CD4-positive, alpha-beta T cell (primary cell): ENCODE data around the gene PXDN. TPM values are rescaled to one million over a fixed set of nuclear protein-coding genes. Genes with fewer than 3 reads are reported as not detected.

ENCODE experiments used
- ATAC-seq: fragments of 200-7000 bp; cut with Tn5 transposase; one replicate; pipeline ENCODE4 v1.10.0; 2022; ENCODE audit warnings: mild to moderate bottlenecking; ENCODE audit not compliant: poor library complexity
- CTCF ChIA-PET: fragments of 350-600 bp; sonication (Branson Sonifier 250); formaldehyde crosslinking; loops from one replicate; lab custom pipeline; 2021; ENCODE audit warnings: antibody characterized with exemption, inconsistent platforms; lab: Charles Lee
- POLR2A ChIA-PET: fragments of 350-600 bp; sonication (Branson Sonifier 250); formaldehyde crosslinking; loops from one replicate; lab custom pipeline; 2021; ENCODE audit warnings: antibody characterized with exemption, inconsistent platforms; lab: Charles Lee
- DNase-seq, 14 experiments: peaks; one replicate each; pipeline ENCODE4 v3.0.0-alpha.2; 2013 to 2020; ENCODE audit warnings: mixed read lengths in 2 of 14
- H3K27ac ChIP-seq, 2 donors: one replicate each; pipeline versions ENCODE4 v1.5.1 to v1.7.0; 2013; ENCODE audit warnings: low read length in 2 of 2, low read depth in 1 of 2, mild to moderate bottlenecking in 1 of 2
- H3K27me3 ChIP-seq, 2 experiments: 1 replicate in 1 of 2; 2 replicates in 1 of 2; pipeline versions ENCODE4 v1.6.1 to v1.7.0; 2013; ENCODE audit warnings: low read length in 2 of 2, control low read depth in 1 of 2, mild to moderate bottlenecking in 1 of 2, moderate library complexity in 1 of 2; ENCODE audit not compliant: insufficient read depth in 2 of 2, control insufficient read depth in 1 of 2
- H3K36me3 ChIP-seq: one replicate; pipeline ENCODE4 v1.6.1; 2013; ENCODE audit warnings: low read length, control low read depth; ENCODE audit not compliant: insufficient read depth
- H3K4me1 ChIP-seq: one replicate; pipeline ENCODE4 v1.6.1; 2013; ENCODE audit warnings: low read length, control low read depth; ENCODE audit not compliant: insufficient read depth
- H3K4me3 ChIP-seq: one replicate; pipeline ENCODE4 v1.5.1; 2013; ENCODE audit warnings: mild to moderate bottlenecking, low read length, moderate library complexity
- H3K9me3 ChIP-seq, 2 experiments: 1 replicate in 1 of 2; 2 replicates in 1 of 2; pipeline versions ENCODE4 v1.6.1 to v1.7.0; 2013; ENCODE audit warnings: low read length in 2 of 2, mild to moderate bottlenecking in 2 of 2, control low read depth in 1 of 2, moderate library complexity in 1 of 2; ENCODE audit not compliant: control insufficient read depth in 1 of 2, insufficient read depth in 1 of 2
- H3K27ac Mint-ChIP-seq: one replicate; pipeline ENCODE4 v1.8.0; 2020; ENCODE audit warnings: mixed read lengths
- H3K27me3 Mint-ChIP-seq: one replicate; pipeline ENCODE4 v1.8.0; 2021; ENCODE audit warnings: mixed read lengths
- H3K36me3 Mint-ChIP-seq: one replicate; pipeline ENCODE4 v1.8.0; 2021; ENCODE audit warnings: low read depth, mixed read lengths
- H3K4me1 Mint-ChIP-seq: one replicate; pipeline ENCODE4 v1.8.0; 2021; ENCODE audit warnings: low read depth, mixed read lengths
- H3K4me3 Mint-ChIP-seq: one replicate; pipeline ENCODE4 v1.8.0; 2020; ENCODE audit warnings: mild to moderate bottlenecking, mixed read lengths
- H3K9me3 Mint-ChIP-seq: one replicate; pipeline ENCODE4 v1.8.0; 2020; ENCODE audit warnings: mixed read lengths
- intact Hi-C, 2 experiments: fragments of 100-400 bp; cut with DNase I in 1 of 2; cut with micrococcal nuclease in 1 of 2; formaldehyde crosslinking; loops; one replicate each; pipeline versions ENCODE4 v1.15.1 to v1.9.0; 2023 to 2025; cut with DNase I, micrococcal nuclease
- total RNA-seq, 174 experiments: library from RNA in 2 of 174; stranded (reverse) in 2 of 174; gene quantifications; one replicate each; pipeline ENCODE4 v1.2.3 and lab custom pipeline; 2021 to 2026
- TF ChIP-seq, protein P1 (sequence below): fragments of 200-600 bp; IDR thresholded peaks from one replicate; pipeline ENCODE4 v1.8.0; 2022; ENCODE audit warnings: antibody characterized with exemption, mild to moderate bottlenecking

The PXDN gene
- total RNA-seq, 2 experiments from 2014 or later, result 0.47 to 0.84 TPM

DNA sequence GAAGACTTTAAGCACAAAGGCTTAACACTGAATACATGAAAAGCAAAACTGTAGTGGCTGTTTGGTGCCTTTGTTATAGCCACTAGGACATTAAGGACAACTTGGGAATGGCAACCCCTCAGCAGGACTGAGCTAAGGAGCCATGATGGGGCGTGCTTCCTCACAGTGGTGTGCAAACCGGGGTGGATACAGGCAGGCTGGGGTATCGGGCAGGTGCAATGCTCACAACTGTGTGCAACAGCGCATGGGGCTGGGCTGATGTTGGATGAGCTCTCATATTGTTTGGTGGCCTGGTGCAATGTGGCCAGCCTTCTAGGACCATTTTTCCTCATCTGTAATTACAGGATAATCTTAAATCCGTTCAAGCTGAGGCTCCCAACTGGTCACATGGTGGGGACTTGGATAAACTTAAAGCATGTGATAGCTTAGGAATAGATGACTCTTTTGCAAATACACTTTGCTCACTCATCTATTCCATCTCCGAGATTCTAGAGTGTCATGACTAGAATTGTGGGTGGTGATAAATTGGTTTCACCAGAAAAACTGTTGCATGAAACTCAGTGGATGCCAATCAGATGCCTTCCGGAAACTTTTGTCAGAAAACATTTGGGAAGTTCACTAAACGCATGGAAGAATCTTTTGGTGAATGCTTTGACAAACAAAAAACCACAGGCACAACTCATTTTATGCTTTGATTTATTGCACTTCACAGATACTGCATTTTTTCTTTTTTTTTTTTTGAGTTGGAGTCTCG is 116.5 kb downstream of the PXDN start:
- ATAC-seq (no peak), DNase-seq (no peak)
- TF ChIP-seq, protein P1, sequence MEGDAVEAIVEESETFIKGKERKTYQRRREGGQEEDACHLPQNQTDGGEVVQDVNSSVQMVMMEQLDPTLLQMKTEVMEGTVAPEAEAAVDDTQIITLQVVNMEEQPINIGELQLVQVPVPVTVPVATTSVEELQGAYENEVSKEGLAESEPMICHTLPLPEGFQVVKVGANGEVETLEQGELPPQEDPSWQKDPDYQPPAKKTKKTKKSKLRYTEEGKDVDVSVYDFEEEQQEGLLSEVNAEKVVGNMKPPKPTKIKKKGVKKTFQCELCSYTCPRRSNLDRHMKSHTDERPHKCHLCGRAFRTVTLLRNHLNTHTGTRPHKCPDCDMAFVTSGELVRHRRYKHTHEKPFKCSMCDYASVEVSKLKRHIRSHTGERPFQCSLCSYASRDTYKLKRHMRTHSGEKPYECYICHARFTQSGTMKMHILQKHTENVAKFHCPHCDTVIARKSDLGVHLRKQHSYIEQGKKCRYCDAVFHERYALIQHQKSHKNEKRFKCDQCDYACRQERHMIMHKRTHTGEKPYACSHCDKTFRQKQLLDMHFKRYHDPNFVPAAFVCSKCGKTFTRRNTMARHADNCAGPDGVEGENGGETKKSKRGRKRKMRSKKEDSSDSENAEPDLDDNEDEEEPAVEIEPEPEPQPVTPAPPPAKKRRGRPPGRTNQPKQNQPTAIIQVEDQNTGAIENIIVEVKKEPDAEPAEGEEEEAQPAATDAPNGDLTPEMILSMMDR, result no peak
- intact Hi-C loops, result no loop called here
- H3K27ac Mint-ChIP-seq, result no peak overlapping the region
- Histone ChIP-seq H3K36me3 (no peaks in the 10 kb centered on the region), H3K27me3 (peaks cover 0 to 3% of the 10 kb centered on the region in 2 experiments), H3K27ac (no peak overlapping the region), H3K4me3 (no peak overlapping the region), H3K4me1 (no peaks in the 10 kb centered on the region), H3K9me3 (peaks cover 0 to 11% of the 10 kb centered on the region in 2 experiments)
- no peaks in the 10 kb centered on the region for H3K36me3 Mint-ChIP-seq
- no peaks in the 10 kb centered on the region for H3K9me3 Mint-ChIP-seq
- no peaks in the 10 kb centered on the region for H3K4me1 Mint-ChIP-seq
- no peak overlapping the region for H3K4me3 Mint-ChIP-seq
- ChIA-PET POLR2A (no interaction called here), CTCF (no interaction called here)
- no peaks in the 10 kb centered on the region for H3K27me3 Mint-ChIP-seq

DNA sequence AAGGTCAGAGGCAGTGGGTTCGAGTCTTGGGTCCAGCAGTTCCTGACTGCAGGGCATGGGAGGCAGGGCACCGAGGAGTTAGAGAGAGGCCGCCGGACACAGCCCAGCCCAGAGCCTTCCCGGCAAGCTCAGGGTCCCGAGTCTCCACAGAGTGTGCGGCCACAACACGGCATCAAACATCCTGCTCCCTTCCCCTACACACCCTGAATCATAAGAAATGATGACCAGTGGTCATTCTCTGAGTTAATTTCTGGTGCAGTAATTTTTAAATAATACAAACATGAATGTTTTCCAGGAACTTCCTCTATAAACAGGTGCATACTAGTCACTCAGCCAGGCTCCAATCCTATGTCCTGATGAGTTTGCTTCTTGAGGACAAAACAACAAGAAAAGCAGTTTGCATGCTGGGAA is 118.0 kb downstream of the PXDN start:
- Histone ChIP-seq H3K36me3 (no peaks in the 10 kb centered on the region), H3K4me3 (no peak overlapping the region), H3K9me3 (peaks cover 0 to 18% of the 10 kb centered on the region in 2 experiments), H3K4me1 (no peaks in the 10 kb centered on the region), H3K27ac (no peak overlapping the region), H3K27me3 (peaks cover 0 to 3% of the 10 kb centered on the region in 2 experiments)
- DNase-seq, result no peak
- intact Hi-C loops, result no loop called here
- no peaks in the 10 kb centered on the region for H3K4me1 Mint-ChIP-seq
- ChIA-PET CTCF (no interaction called here), POLR2A (no interaction called here)
- TF ChIP-seq, protein P1, result no peak
- H3K36me3 Mint-ChIP-seq, result no peaks in the 10 kb centered on the region
- H3K9me3 Mint-ChIP-seq, result no peaks in the 10 kb centered on the region
- no peak for ATAC-seq
- H3K27ac Mint-ChIP-seq, result no peak overlapping the region
- H3K27me3 Mint-ChIP-seq, result no peaks in the 10 kb centered on the region
- no peak overlapping the region for H3K4me3 Mint-ChIP-seq

DNA sequence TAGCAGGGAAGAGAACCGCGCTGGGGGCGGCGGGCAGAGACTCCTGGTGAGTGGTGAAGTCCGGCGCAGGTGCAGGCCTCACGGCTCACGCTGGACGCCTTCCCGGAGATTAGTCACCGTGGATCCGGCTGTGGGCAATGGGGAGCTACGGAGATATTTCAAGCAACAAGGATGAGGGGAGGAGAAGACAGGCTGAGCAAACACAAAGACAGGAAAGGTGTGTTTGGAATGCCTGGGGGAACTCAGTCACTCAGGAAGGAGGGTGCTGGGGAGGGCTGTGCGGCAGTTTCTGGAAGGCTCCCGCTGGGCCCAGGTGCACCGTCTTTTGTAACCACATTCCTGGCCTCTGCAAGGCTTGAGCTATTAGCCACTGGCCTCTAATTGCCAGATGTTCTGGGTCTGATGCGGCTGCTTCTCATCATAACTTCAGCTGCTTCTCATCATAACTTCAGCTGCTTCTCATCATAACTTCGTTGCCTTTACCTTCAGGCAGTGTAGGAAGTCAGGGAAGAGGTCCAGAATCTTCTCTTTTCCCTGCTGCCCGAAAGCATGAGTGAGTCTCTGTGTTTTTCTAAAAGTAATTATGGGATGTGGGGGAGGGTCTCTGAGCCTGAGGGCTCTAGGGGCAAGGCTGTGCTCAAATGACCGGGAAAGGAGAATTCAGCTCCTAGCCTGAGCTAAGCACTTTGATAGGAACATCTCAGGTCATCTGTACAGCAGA is 118.9 kb downstream of the PXDN start:
- Mint-ChIP-seq H3K4me3 (no peak overlapping the region), H3K4me1 (no peaks in the 10 kb centered on the region), H3K36me3 (no peaks in the 10 kb centered on the region), H3K27me3 (no peaks in the 10 kb centered on the region), H3K27ac (no peak overlapping the region), H3K9me3 (no peaks in the 10 kb centered on the region)
- POLR2A ChIA-PET, result no interaction called here
- ATAC-seq (no peak), DNase-seq (no peak)
- Histone ChIP-seq H3K4me3 (no peak overlapping the region), H3K4me1 (no peaks in the 10 kb centered on the region), H3K9me3 (peaks cover 0 to 18% of the 10 kb centered on the region in 2 experiments), H3K27ac (no peak overlapping the region), H3K27me3 (peaks cover 0 to 3% of the 10 kb centered on the region in 2 experiments), H3K36me3 (no peaks in the 10 kb centered on the region)
- CTCF ChIA-PET, result no interaction called here
- intact Hi-C loops, result no loop called here
- TF ChIP-seq, protein P1, result no peak
